ENCODE measurements around the gene CERS2.
A peak's percentile ranks its signal among the peaks of the same experiment; 100 is the strongest.

CERS2 gene

GRCh38 chr1:150974580-150975478 lies at the start of gene CERS2:
Gene CERS2, minus strand, starts transcription at chr1:150974835. Its CDS starts 5,745 bp downstream, at chr1:150969090.
- peak within 1 kb of the TSS; percentile 83 for H3K4me3 ChIP-seq (ENCODE audit: low read depth, low read length)
- DNase-seq (ENCODE audit: low read depth), result peak; percentile 31

GRCh38 chr1:151013518-151013917 lies 38.9 kb upstream of the CERS2 start:
- no peak overlapping the region for H3K4me3 ChIP-seq (ENCODE audit: low read depth, low read length)
- DNase-seq (ENCODE audit: low read depth), result no peak

GRCh38 chr1:151012684-151013471 lies 38.2 kb upstream of the CERS2 start:
- no peak for DNase-seq (ENCODE audit: low read depth)
- H3K4me3 ChIP-seq (ENCODE audit: low read depth, low read length), result no peak overlapping the region

DNA sequence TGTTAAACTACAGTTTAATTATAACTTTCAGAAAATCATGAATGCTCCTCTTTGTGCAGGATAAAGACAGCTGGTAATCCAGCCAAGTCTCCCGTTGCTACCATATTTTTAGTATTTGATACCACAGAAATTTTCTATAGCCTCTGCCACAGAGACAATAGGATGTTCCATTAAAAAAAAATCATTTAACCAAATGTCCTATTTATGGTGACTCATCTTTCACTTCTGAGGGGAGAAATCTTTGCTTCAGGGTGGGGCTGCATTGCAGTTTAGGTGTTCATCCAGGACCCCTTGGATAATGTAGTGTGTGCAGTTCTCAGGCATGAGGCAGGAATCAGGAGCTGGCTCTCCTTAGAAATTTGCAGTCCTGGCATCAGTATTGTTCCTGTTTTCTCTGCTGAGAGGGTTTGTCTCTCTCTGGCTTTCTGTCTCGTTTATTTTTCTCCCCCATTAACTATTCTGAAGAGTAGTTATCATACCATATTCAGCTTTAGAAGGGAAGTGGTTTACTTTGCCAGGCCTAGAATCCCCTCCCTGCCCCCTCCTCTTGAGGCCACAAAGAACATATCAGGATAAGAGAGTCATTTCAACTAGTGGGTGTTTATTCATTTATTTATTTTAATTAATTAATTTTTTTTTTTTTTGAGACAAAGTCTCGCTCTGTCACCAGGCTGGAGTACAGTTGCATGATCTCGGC lies 36.7 kb upstream of the CERS2 start:
- DNase-seq (ENCODE audit: low read depth), result no peak
- H3K4me3 ChIP-seq (ENCODE audit: low read depth, low read length), result no peak overlapping the region

- no peak for DNase-seq (ENCODE audit: low read depth)
- no peak overlapping the region for H3K4me3 ChIP-seq (ENCODE audit: low read depth, low read length)
Measured at GRCh38 chr1:151010346-151010726, 35.7 kb upstream of the CERS2 start.

GRCh38 chr1:151009674-151010345 lies 35.2 kb upstream of the CERS2 start:
- no peak overlapping the region for H3K4me3 ChIP-seq (ENCODE audit: low read depth, low read length)
- no peak for DNase-seq (ENCODE audit: low read depth)

GRCh38 chr1:151009206-151009587 lies 34.6 kb upstream of the CERS2 start:
- no peak for DNase-seq (ENCODE audit: low read depth)
- H3K4me3 ChIP-seq (ENCODE audit: low read depth, low read length), result peak overlapping the region; percentile 75

DNA sequence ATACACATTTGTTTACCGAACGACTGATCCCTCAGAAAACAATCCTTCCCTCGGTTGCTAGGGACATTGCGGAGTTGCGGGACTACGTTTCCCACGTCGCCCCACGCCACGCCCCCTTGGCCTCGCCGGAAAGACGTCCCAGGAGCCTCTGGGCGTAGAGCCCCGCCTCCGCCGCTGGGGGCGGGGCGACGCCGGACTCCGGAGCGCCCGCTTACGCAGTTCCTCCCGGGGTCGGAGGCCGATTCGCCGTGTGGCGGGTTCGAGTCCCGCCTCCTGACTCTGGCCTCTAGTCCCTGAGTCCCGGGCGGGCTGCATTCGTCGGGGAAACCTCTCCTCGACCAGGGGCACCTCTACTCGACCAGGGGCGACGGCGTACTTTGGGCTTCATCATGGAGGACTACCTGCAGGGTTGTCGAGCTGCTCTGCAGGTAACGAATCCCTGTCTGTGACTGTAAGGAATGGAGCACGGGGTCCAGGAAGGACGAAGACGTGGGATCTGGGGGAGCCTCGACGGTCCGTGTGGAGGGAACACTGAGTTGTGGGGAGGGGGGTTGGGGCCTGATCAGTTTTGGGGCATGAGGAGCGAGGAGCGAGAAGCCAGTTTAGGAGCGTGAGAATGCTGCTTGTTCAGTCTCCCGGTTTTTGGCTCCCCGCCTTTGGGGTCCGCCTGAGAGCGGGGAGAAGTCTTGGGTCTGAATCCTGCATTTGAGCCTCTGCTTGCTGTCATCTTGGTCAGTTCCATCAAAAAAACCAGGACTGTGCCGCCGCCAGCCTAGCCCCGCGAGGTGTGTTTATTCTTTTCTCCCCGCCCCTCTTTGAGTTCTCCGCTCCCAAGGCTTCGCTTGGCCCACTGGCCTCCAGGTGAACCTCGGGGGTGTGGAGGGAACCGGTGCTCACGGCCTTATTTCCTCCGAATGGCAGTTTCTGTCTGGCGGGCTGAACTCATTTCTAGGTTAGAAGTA lies 33.9 kb upstream of the CERS2 start, which contains the start of gene PRUNE1:
Gene PRUNE1, plus strand, starts transcription at position 206 of the 962 bp plus-strand sequence. Its CDS starts 184 bp downstream, at position 390.
- peak; percentile 81 for DNase-seq (ENCODE audit: low read depth)
- H3K4me3 ChIP-seq (ENCODE audit: low read depth, low read length), result peak within 1 kb of the TSS; percentile 75

DNA sequence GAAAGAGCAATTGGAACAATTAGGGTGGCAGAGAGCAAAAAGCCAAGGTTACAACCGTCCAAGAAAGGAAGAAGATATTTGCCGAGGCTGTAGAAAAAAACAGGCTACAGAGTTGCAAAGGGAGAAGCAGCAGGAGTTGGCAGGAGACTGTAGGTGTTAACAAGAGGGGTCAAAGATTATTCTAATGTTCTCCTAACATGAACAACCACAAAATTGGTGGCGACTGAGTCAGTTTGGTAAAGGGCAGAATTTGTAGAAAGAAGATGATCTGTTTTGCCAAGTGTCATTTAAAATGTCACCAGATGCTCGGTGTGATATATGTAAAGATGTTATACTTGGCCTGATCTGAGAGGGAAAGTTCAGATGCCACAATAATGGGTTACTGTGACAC lies 33.2 kb upstream of the CERS2 start:
- DNase-seq (ENCODE audit: low read depth), result no peak
- H3K4me3 ChIP-seq (ENCODE audit: low read depth, low read length), result peak overlapping the region; percentile 75

GRCh38 chr1:151006327-151007052 lies 31.9 kb upstream of the CERS2 start, which contains the start of gene MINDY1:
Gene MINDY1, minus strand, starts transcription at chr1:151006902. Its CDS starts 4,285 bp downstream, at chr1:151002617.
- peak; percentile 70 for DNase-seq (ENCODE audit: low read depth)
- H3K4me3 ChIP-seq (ENCODE audit: low read depth, low read length), result peak within 1 kb of the TSS; percentile 53

DNA sequence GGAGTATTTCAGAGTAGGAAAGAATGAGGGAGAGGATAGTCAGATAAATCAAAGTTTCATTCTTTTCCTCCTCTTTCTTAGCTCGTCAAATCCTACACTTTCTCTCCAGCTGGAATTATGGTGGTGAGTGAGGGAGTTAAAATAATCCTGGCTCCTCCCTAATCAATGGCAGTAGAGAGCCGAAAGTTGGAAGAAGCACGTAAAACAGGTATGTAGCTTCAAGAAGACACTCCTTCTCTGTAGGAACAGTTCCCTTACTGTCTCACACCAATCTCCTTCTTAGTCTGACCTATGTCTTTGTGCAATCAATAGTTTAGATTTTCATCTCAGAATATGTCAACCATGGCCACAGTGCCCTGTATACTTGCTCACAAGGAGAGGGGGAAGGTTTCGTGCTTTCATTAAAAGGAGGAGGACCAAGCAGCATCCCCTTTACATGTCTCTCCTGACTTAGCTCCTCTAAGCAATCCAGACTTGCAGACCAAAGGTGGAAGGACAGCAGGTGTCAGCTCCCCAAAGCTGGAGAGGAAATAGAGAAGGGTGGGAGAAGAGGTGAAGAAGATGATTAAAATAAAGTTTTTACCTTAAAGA lies 31.2 kb upstream of the CERS2 start:
- DNase-seq (ENCODE audit: low read depth), result no peak
- H3K4me3 ChIP-seq (ENCODE audit: low read depth, low read length), result peak overlapping the region; percentile 53

DNA sequence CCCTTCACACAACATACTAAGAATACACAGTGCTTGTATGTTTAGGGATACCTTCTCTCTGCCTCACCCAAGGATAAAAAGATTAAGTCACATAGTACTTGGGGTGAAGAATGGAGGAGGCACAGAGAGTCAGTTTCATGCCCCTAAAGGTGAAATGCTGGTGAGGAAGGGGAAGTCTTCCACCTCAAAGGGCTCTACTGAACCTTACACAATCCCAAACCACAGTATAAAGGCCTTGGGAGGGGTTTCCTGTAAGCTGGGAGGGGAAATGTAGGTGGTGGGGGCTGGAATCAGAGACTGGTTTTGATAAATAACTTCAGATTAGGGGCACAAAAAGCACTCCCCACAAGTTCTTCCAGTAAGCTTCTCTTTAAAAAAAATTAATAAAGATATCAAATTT lies 28.5 kb upstream of the CERS2 start:
- H3K4me3 ChIP-seq (ENCODE audit: low read depth, low read length), result no peak overlapping the region
- DNase-seq (ENCODE audit: low read depth), result no peak

DNA sequence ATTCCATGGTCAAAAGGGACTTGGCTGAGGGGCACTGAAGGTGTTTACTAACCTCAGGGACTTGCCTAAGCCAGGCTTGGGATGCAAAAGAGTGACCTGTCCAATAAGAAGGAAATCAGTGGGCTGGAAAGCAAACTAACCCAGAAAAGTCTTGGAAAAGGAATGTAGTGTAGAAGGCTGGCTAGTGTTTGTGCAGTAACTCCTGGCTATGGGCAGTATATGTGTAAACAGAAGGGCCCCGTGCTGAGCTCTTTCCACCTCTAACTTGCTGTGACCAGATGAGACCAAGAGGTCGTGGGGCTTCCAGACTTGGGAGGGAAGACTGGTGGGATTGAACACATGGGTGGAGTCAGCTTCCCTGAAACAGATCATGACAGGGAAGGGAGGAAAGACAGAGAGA lies 28.0 kb upstream of the CERS2 start:
- DNase-seq (ENCODE audit: low read depth), result no peak
- H3K4me3 ChIP-seq (ENCODE audit: low read depth, low read length), result no peak overlapping the region

DNA sequence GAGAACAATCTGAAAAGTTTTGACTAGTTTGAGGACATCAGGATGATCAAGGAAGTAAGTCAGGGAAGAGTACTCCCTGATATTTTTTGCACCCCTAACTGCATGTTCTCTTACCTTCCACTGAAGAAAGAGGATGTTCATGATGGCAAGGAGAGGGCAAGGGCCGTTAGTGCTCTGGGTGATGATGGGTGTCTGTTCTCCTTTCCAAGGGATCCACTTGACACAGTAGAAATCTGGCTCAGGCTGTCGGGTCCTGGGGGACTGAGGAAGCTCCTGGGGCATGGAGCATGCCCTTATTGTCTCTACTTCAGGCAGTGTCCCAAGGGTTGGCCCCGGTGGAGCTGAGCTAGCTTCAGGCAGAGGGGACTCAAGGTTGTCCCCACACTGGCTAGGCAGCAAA lies 27.4 kb upstream of the CERS2 start:
- no peak overlapping the region for H3K4me3 ChIP-seq (ENCODE audit: low read depth, low read length)
- DNase-seq (ENCODE audit: low read depth), result no peak

DNA sequence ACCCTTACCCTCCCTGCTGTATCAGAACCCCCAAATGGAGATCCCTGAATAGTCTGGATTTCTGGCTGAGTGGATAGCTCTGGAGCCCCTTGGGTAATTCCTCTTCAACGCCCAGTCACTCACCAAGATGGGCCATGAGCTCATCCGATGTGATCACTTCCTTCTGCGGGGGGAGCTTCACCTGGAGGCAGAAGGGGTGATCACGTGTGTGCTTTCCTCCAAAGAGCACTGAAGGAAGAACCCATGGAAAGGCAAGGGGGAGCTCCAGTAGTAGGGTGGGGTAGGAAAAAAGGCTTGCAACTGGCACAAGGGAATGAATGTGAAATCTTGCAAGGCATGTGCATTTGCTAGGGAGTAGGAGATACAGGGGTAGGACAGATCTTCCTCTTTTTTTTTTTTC lies 27.0 kb upstream of the CERS2 start:
- no peak for DNase-seq (ENCODE audit: low read depth)

DNA sequence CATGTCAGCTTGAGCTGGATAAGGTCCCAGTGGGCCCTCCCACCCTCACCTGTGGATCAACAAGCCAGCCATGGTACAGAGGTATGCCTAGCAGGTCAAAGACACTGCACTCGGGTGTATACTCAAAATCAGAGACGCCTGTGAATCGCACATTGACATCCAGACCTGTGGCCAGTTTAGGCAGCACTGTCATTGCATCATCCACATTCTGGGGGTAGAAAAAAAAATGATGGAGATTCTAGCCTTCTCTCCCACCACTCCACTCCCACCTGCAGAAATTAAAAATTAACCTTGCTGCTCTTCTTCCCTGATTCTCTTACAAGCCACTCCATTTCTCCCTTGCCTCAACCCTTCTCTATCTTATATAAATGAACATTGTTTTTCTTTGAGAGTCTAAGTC lies 25.8 kb upstream of the CERS2 start:
- no peak overlapping the region for H3K4me3 ChIP-seq (ENCODE audit: low read depth, low read length)
- no peak for DNase-seq (ENCODE audit: low read depth)

More for the DNA sequence above, 27.0 kb upstream of the CERS2 start:
- H3K4me3 ChIP-seq (ENCODE audit: low read depth, low read length), result no peak overlapping the region

DNA sequence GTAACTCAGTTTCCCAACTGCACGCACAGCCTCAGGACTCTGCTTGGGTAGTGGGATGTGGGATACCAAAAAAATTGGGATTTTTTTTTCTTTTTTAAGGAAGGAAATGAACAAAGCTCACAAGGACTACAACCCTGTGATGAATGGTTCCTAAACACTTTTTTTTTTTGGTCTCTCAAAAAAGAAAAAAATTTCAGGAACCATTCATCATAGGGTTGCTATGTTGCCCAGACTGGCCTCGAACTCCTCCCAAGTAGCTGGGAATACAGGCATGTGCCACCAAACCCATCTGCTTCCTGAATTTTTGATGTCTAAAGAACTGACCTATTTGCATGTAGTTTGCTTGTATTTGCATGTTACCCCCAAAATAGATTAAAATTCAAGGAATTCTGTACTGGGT lies 25.3 kb upstream of the CERS2 start:
- no peak for DNase-seq (ENCODE audit: low read depth)
- no peak overlapping the region for H3K4me3 ChIP-seq (ENCODE audit: low read depth, low read length)

Measured in skeletal muscle cell (primary cell).